ENCODE measurements around the gene TMEM31.

TMEM31 gene

GRCh38 chrX:103737696-103738095, 27.0 kb downstream of the TMEM31 start:
- Histone ChIP-seq H3K27ac (ENCODE audit: extremely low read depth, low read depth, low read length) (no peak overlapping the region), H3K4me3 (ENCODE audit: low read depth, low read length) (no peak overlapping the region), H3K9me3 (ENCODE audit: control insufficient read depth, insufficient read depth, low read depth, low read length) (no peaks in the 10 kb centered on the region), H3K36me3 (ENCODE audit: control insufficient read depth in 2 of 2, insufficient read depth in 1 of 2, low read length in 2 of 2) (no peaks in the 10 kb centered on the region), H3K4me1 (ENCODE audit: control insufficient read depth, insufficient read depth, low read length) (no peaks in the 10 kb centered on the region)
- CTCF ChIA-PET: no interaction called here
- POLR2A ChIA-PET: no interaction called here
- TF ChIP-seq PRDM1 (tag by site-specific recombination; IDR thresholded peaks at IDR 0.05) (no peak), ZNF585B (tag by site-specific recombination; IDR thresholded peaks at IDR 0.05) (no peak), ZNF423 (tag by site-specific recombination; IDR thresholded peaks at IDR 0.05) (no peak), ZNF610 (tag by site-specific recombination; IDR thresholded peaks at IDR 0.05; ENCODE audit: borderline replicate concordance) (no peak), ZNF391 (tag by site-specific recombination; IDR thresholded peaks at IDR 0.05; ENCODE audit: borderline replicate concordance, low read depth) (no peak), ZNF658 (tag by site-specific recombination; IDR thresholded peaks at IDR 0.05) (no peak), ZNF48 (tag by site-specific recombination; IDR thresholded peaks at IDR 0.05) (no peak)

GRCh38 chrX:103739421-103739820, 28.7 kb downstream of the TMEM31 start:
- Histone ChIP-seq H3K27ac (ENCODE audit: extremely low read depth, low read depth, low read length) (no peak overlapping the region), H3K36me3 (ENCODE audit: control insufficient read depth in 2 of 2, insufficient read depth in 1 of 2, low read length in 2 of 2) (no peaks in the 10 kb centered on the region), H3K4me1 (ENCODE audit: control insufficient read depth, insufficient read depth, low read length) (no peaks in the 10 kb centered on the region), H3K9me3 (ENCODE audit: control insufficient read depth, insufficient read depth, low read depth, low read length) (no peaks in the 10 kb centered on the region), H3K4me3 (ENCODE audit: low read depth, low read length) (no peak overlapping the region)
- no peak for TF ChIP-seq ZNF24 (tag by site-specific recombination; IDR thresholded peaks at IDR 0.05)
- TF ChIP-seq, protein P1, sequence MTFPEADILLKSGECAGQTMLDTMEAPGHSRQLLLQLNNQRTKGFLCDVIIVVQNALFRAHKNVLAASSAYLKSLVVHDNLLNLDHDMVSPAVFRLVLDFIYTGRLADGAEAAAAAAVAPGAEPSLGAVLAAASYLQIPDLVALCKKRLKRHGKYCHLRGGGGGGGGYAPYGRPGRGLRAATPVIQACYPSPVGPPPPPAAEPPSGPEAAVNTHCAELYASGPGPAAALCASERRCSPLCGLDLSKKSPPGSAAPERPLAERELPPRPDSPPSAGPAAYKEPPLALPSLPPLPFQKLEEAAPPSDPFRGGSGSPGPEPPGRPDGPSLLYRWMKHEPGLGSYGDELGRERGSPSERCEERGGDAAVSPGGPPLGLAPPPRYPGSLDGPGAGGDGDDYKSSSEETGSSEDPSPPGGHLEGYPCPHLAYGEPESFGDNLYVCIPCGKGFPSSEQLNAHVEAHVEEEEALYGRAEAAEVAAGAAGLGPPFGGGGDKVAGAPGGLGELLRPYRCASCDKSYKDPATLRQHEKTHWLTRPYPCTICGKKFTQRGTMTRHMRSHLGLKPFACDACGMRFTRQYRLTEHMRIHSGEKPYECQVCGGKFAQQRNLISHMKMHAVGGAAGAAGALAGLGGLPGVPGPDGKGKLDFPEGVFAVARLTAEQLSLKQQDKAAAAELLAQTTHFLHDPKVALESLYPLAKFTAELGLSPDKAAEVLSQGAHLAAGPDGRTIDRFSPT (tag by site-specific recombination; IDR thresholded peaks at IDR 0.05): no peak
- no peak for TF ChIP-seq ZNF488 (tag by site-specific recombination; IDR thresholded peaks at IDR 0.05)
- no peak for TF ChIP-seq BCL11A (tag by site-specific recombination; IDR thresholded peaks at IDR 0.05; ENCODE audit: low read depth)
- TF ChIP-seq ZSCAN4 (tag by site-specific recombination; IDR thresholded peaks at IDR 0.05): no peak
- no peak for TF ChIP-seq KLF9 (tag by site-specific recombination; IDR thresholded peaks at IDR 0.05; ENCODE audit: low read depth)
- TF ChIP-seq, protein P2, sequence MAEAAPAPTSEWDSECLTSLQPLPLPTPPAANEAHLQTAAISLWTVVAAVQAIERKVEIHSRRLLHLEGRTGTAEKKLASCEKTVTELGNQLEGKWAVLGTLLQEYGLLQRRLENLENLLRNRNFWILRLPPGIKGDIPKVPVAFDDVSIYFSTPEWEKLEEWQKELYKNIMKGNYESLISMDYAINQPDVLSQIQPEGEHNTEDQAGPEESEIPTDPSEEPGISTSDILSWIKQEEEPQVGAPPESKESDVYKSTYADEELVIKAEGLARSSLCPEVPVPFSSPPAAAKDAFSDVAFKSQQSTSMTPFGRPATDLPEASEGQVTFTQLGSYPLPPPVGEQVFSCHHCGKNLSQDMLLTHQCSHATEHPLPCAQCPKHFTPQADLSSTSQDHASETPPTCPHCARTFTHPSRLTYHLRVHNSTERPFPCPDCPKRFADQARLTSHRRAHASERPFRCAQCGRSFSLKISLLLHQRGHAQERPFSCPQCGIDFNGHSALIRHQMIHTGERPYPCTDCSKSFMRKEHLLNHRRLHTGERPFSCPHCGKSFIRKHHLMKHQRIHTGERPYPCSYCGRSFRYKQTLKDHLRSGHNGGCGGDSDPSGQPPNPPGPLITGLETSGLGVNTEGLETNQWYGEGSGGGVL (tag by site-specific recombination; IDR thresholded peaks at IDR 0.05): no peak
- TF ChIP-seq GLI4 (tag by site-specific recombination; IDR thresholded peaks at IDR 0.05): no peak
- TF ChIP-seq, protein P3, sequence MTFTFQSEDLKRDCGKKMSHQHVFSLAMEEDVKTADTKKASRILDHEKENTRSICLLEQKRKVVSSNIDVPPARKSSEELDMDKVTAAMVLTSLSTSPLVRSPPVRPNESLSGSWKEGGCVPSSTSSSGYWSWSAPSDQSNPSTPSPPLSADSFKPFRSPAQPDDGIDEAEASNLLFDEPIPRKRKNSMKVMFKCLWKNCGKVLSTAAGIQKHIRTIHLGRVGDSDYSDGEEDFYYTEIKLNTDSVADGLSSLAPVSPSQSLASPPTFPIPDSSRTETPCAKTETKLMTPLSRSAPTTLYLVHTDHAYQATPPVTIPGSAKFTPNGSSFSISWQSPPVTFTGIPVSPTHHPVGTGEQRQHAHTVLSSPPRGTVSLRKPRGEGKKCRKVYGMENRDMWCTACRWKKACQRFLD (tag by site-specific recombination; IDR thresholded peaks at IDR 0.05): no peak
- ChIA-PET CTCF (interaction anchor here (0.6 to 1.0 kb wide), 5 partner anchors 34 to 249 kb away, joined by 3 to 5 read pairs (median 4); no protein-coding TSS in a partner anchor), POLR2A (no interaction called here)

Data from HEK293 (cell line).